CD4-positive, alpha-beta T cell treated with Interferon alpha-2 for 1 hour (primary cell): ENCODE results near the gene B4GALT4.
"Not testable (repeated sequence)": the region's sequence is repeated elsewhere in the genome, so short reads cannot be mapped to it uniquely, and the experiment has no call there.

ENCODE experiments used
- DNase-seq, 2 donors: peaks; one replicate each; pipeline ENCODE4 v3.0.0-alpha.2; 2020 to 2022

B4GALT4 gene

GRCh38 chr3:119240591-119241434, at the start of gene B4GALT4:
TSS of gene B4GALT4 (minus strand) at chr3:119240878. CDS start at chr3:119230099, 10,779 bp downstream.
- DNase-seq = peak; percentile 75 to 79

GRCh38 chr3:119289404-119289770, 48.7 kb upstream of the B4GALT4 start:
- no peak for DNase-seq

- no peak for DNase-seq
Observed at GRCh38 chr3:119288669-119289403, 48.2 kb upstream of the B4GALT4 start.

GRCh38 chr3:119279584-119280243, 39.0 kb upstream of the B4GALT4 start:
- no peak for DNase-seq

GRCh38 chr3:119279101-119279554, 38.5 kb upstream of the B4GALT4 start:
- no peak for DNase-seq

GRCh38 chr3:119276680-119277079, 36.0 kb upstream of the B4GALT4 start:
- no peak for DNase-seq

- not testable (repeated sequence) for DNase-seq
Observed at GRCh38 chr3:119270212-119270611, 29.5 kb upstream of the B4GALT4 start.

- no peak for DNase-seq
Observed at GRCh38 chr3:119261055-119261454, 20.4 kb upstream of the B4GALT4 start.

GRCh38 chr3:119259821-119260220, 19.1 kb upstream of the B4GALT4 start:
- no peak for DNase-seq

- no peak for DNase-seq
Observed at GRCh38 chr3:119258915-119259314, 18.2 kb upstream of the B4GALT4 start.

GRCh38 chr3:119257654-119258410, 17.2 kb upstream of the B4GALT4 start:
- no peak for DNase-seq

GRCh38 chr3:119257111-119257510, 16.4 kb upstream of the B4GALT4 start:
- DNase-seq = no peak

- DNase-seq = no peak
Observed at GRCh38 chr3:119255214-119255613, 14.5 kb upstream of the B4GALT4 start.

GRCh38 chr3:119245778-119246177, 5.1 kb upstream of the B4GALT4 start:
- no peak for DNase-seq

- DNase-seq = no peak
Observed at GRCh38 chr3:119243712-119244111, 3.0 kb upstream of the B4GALT4 start.

- DNase-seq = not testable (repeated sequence)
Observed at GRCh38 chr3:119243058-119243529, 2.4 kb upstream of the B4GALT4 start.

GRCh38 chr3:119242387-119243057, 1.8 kb upstream of the B4GALT4 start:
- not testable (repeated sequence) for DNase-seq

GRCh38 chr3:119240101-119240590, 532 bp downstream of the B4GALT4 start:
- peak; percentile 51 to 62 for DNase-seq

GRCh38 chr3:119239206-119239820, 1.4 kb downstream of the B4GALT4 start:
- peak in 1 of 2 donors; percentile 18 for DNase-seq

- peak in 1 of 2 donors; percentile 45 for DNase-seq
Observed at GRCh38 chr3:119238363-119238762, 2.3 kb downstream of the B4GALT4 start.

GRCh38 chr3:119237299-119237698, 3.4 kb downstream of the B4GALT4 start:
- no peak for DNase-seq
